OCI-LY3 (cell line): ENCODE results near the gene MLXIP.

ENCODE experiments used
- H2AFZ ChIP-seq: fragments of 200-600, 300-600 bp; shearing (Covaris generic); 2 replicates; pipeline ENCODE4 v1.6.0; 2014; ENCODE audit warnings: antibody characterized with exemption, low read depth, low read length
- H3K27ac ChIP-seq: fragments of 200-600, 300-600 bp; sonication (generic); 2 replicates; pipeline ENCODE4 v1.5.1; 2014; ENCODE audit warnings: mild to moderate bottlenecking, low read length, moderate library complexity, mixed read lengths
- H3K27me3 ChIP-seq: fragments of 200-600, 300-600 bp; sonication (generic); 2 replicates; pipeline ENCODE4 v1.6.1; 2014; ENCODE audit warnings: low read depth, low read length, mixed read lengths
- H3K36me3 ChIP-seq: fragments of 200-600, 300-600 bp; sonication (generic); replicated peaks from 2 replicates; pipeline ENCODE3; 2014; ENCODE audit warnings: low read depth, low read length, mixed read lengths
- H3K4me1 ChIP-seq: fragments of 300-600, 200-600 bp; sonication (generic); 2 replicates; pipeline ENCODE4 v1.6.1; 2014; ENCODE audit warnings: low read length, mixed read lengths
- H3K4me2 ChIP-seq: fragments of 200-600, 300-600 bp; sonication (generic); 2 replicates; pipeline ENCODE4 v1.6.1; 2014; ENCODE audit warnings: low read length, mixed read lengths
- H3K4me3 ChIP-seq: fragments of 300-600, 200-600 bp; sonication (generic); 2 replicates; pipeline ENCODE4 v1.5.1; 2014; ENCODE audit warnings: antibody characterized with exemption, mild to moderate bottlenecking, low read length, moderate library complexity
- H3K79me2 ChIP-seq: fragments of 300-600, 200-600 bp; shearing (Covaris generic); 2 replicates; pipeline ENCODE4 v1.6.1; 2014; ENCODE audit warnings: mild to moderate bottlenecking, low read length, mixed read lengths
- H3K9ac ChIP-seq: fragments of 300-600, 200-600 bp; shearing (Covaris generic); 2 replicates; pipeline ENCODE4 v1.6.0; 2014; ENCODE audit warnings: mild to moderate bottlenecking, low read length, moderate library complexity
- H3K9me3 ChIP-seq: fragments of 200-600, 300-600 bp; shearing (Covaris generic); 2 replicates; pipeline ENCODE4 v1.6.1; 2014; ENCODE audit warnings: low read length, mixed read lengths; ENCODE audit not compliant: insufficient read depth
- H4K20me1 ChIP-seq: fragments of 200-600, 300-600 bp; sonication (generic); 2 replicates; pipeline ENCODE4 v1.6.1; 2016; ENCODE audit warnings: low read length, mixed read lengths; ENCODE audit not compliant: insufficient read depth
- EZH2phosphoT487 ChIP-seq: fragments of 200-600 bp; shearing (Covaris generic); IDR thresholded peaks from 2 replicates; pipeline ENCODE4 v1.6.1; 2018; ENCODE audit warnings: antibody characterized with exemption, mixed run types, low read depth
- TF ChIP-seq, protein P1 (sequence below): fragments of 200-600, 300-600 bp; sonication (generic); IDR thresholded peaks from 2 replicates; pipeline ENCODE4 v1.5.1; 2014; ENCODE audit warnings: antibody characterized with exemption, low read length, low read depth

MLXIP gene

DNA sequence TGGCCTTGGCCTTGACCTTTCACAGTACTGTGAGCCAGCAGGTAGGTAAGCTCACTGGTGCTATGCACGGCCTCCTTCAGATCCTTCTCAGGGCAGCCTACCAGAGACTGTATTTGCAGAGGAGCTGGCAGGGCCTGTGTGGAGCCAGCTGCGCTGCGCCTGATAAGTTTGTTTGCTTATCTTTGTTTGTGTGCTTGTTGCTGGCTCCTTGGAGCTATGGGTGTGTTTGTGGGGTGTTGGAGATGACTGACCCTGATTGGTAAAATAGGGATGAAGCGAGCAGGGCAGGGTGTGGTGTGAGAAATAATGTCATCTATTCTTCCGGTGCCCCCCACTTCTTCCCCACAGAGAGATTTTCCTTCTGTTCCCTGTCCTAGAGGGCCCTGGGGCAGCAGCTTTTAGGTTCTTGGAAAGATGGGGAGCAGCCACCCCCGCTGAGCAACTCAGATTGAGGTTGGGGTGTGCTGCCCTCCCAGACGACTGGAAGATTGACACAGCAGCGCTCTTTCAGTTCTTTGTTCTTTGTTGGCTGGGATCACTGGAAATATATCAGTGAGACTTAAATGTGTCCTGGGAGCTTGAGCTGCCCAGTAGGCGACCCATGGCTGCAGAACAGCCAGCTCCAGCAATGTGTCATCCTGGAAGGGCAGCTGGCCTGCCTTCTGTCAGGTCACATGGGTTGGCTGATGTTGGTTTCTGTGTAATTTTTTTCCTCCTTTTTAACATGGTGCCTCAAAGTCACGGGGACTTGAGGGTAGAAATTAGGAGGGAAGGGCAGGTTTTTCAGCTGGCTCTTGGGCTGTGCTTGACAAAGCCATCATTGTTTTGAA is 19.6 kb downstream of the MLXIP start:
- H3K4me2 ChIP-seq = no peak overlapping the region
- no peak overlapping the region for H3K27ac ChIP-seq
- peaks cover 65% of the 10 kb centered on the region for H3K79me2 ChIP-seq
- no peaks in the 10 kb centered on the region for H3K27me3 ChIP-seq
- peaks cover 6% of the 10 kb centered on the region for H3K36me3 ChIP-seq
- H3K4me1 ChIP-seq = no peaks in the 10 kb centered on the region
- TF ChIP-seq EZH2phosphoT487 = no peak
- TF ChIP-seq, protein P1, sequence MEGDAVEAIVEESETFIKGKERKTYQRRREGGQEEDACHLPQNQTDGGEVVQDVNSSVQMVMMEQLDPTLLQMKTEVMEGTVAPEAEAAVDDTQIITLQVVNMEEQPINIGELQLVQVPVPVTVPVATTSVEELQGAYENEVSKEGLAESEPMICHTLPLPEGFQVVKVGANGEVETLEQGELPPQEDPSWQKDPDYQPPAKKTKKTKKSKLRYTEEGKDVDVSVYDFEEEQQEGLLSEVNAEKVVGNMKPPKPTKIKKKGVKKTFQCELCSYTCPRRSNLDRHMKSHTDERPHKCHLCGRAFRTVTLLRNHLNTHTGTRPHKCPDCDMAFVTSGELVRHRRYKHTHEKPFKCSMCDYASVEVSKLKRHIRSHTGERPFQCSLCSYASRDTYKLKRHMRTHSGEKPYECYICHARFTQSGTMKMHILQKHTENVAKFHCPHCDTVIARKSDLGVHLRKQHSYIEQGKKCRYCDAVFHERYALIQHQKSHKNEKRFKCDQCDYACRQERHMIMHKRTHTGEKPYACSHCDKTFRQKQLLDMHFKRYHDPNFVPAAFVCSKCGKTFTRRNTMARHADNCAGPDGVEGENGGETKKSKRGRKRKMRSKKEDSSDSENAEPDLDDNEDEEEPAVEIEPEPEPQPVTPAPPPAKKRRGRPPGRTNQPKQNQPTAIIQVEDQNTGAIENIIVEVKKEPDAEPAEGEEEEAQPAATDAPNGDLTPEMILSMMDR = no peak
- H3K9ac ChIP-seq = no peak overlapping the region
- no peak overlapping the region for H2AFZ ChIP-seq
- no peaks in the 10 kb centered on the region; the same call in 1 of the 2 replicates for H3K9me3 ChIP-seq
- no peak overlapping the region for H3K4me3 ChIP-seq
- H4K20me1 ChIP-seq = peaks cover 44% of the 10 kb centered on the region

DNA sequence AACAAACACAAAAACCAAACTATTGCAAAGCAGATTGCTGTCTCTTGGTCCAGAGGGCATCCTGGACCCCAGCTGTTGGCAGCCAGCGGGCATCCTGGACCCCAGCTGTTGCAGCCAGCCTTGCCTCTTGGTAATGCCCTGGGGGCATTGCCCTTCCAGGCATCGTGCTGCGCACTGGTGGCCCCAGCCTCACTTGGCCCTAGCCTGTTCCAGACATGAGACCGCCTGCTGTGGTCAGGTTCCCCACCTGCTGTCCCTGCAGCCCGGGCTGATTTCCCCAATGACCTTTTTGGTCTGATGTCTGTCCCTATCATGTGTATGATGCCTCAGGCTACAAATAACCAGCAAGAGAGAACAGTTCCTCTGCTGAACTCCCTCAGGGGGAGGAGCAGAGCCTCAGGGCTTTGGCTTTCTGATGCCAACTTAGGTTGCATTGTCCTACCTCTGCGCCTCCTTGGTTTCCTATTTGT is 20.8 kb downstream of the MLXIP start:
- H4K20me1 ChIP-seq = peaks cover 44% of the 10 kb centered on the region
- no peaks in the 10 kb centered on the region for H3K4me1 ChIP-seq
- H2AFZ ChIP-seq = no peak overlapping the region
- H3K36me3 ChIP-seq = peaks cover 4% of the 10 kb centered on the region
- no peak overlapping the region for H3K4me3 ChIP-seq
- H3K4me2 ChIP-seq = no peak overlapping the region
- no peaks in the 10 kb centered on the region for H3K9me3 ChIP-seq
- H3K27ac ChIP-seq = no peak overlapping the region
- TF ChIP-seq EZH2phosphoT487 = no peak
- TF ChIP-seq, protein P1 = no peak
- H3K79me2 ChIP-seq = peaks cover 57% of the 10 kb centered on the region
- no peaks in the 10 kb centered on the region for H3K27me3 ChIP-seq
- no peak overlapping the region for H3K9ac ChIP-seq

DNA sequence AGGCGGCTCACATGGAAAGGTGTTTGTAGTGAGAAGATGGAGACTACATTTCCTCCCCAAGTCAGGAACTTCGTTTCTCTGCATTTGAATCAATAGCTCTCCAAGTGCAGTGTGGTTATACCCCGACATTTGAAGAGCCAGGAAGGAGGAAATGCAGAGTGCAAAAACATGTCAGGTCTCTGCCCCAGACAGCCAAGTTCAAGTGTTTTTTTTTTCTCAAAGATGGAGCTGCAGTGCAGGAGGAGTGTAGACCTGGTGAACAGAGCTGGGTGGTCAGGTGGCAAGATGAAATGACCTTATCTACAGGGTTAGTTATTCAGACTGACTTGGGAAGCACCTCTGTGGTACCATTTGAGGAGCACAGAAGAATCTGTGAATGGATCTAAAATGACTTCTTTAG is 21.3 kb downstream of the MLXIP start:
- no peaks in the 10 kb centered on the region for H3K4me1 ChIP-seq
- peaks cover 52% of the 10 kb centered on the region for H3K79me2 ChIP-seq

DNA sequence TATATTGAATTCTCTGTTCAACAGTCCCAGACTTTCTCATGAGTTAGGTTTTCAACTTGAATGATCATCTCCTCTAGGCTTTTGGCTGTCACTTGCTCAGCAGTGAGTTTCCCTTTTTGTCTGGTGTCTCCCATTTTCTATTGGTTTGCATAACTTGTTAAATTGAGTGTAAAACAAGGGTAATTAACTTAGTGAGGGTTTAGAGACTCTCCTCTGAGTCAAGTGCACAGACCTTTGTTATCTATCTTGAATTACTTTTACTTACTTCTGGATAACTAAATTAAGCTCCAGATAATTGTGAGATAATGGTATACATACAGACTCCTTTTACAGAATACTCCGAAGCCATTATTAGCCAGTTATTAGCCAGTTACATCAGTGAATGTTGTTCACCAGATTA is 22.0 kb downstream of the MLXIP start:
- peaks cover 4% of the 10 kb centered on the region for H3K36me3 ChIP-seq
- no peaks in the 10 kb centered on the region for H3K27me3 ChIP-seq
- no peak overlapping the region for H3K27ac ChIP-seq
- H3K4me2 ChIP-seq = no peak overlapping the region
- peaks cover 48% of the 10 kb centered on the region for H3K79me2 ChIP-seq
- no peak overlapping the region for H2AFZ ChIP-seq
- H3K9ac ChIP-seq = no peak overlapping the region
- no peaks in the 10 kb centered on the region for H3K4me1 ChIP-seq
- peaks cover 34% of the 10 kb centered on the region for H4K20me1 ChIP-seq
- no peak overlapping the region for H3K4me3 ChIP-seq
- no peaks in the 10 kb centered on the region for H3K9me3 ChIP-seq
- TF ChIP-seq, protein P1 = no peak
- TF ChIP-seq EZH2phosphoT487 = no peak

More for the DNA sequence above, 21.3 kb downstream of the MLXIP start:
- H4K20me1 ChIP-seq = peaks cover 40% of the 10 kb centered on the region
- H3K9ac ChIP-seq = no peak overlapping the region
- no peak for TF ChIP-seq EZH2phosphoT487
- TF ChIP-seq, protein P1 = no peak
- H3K27ac ChIP-seq = no peak overlapping the region
- no peaks in the 10 kb centered on the region for H3K27me3 ChIP-seq
- peaks cover 4% of the 10 kb centered on the region for H3K36me3 ChIP-seq
- H3K4me3 ChIP-seq = no peak overlapping the region
- no peak overlapping the region for H3K4me2 ChIP-seq
- no peaks in the 10 kb centered on the region for H3K9me3 ChIP-seq
- H2AFZ ChIP-seq = no peak overlapping the region
